NOMO-1 (cell line): ENCODE measurements around the gene GNL3L.
"Not testable (repeated sequence)": the region's sequence is repeated elsewhere in the genome, so short reads cannot be mapped to it uniquely, and the experiment has no call there.

Source experiments
- DNase-seq, 2 experiments: peaks; one replicate each; lab custom pipeline; 2025; ENCODE audit not compliant: unreplicated experiment in 2 of 2; lab: John Stamatoyannopoulos, UW

The GNL3L gene

DNA sequence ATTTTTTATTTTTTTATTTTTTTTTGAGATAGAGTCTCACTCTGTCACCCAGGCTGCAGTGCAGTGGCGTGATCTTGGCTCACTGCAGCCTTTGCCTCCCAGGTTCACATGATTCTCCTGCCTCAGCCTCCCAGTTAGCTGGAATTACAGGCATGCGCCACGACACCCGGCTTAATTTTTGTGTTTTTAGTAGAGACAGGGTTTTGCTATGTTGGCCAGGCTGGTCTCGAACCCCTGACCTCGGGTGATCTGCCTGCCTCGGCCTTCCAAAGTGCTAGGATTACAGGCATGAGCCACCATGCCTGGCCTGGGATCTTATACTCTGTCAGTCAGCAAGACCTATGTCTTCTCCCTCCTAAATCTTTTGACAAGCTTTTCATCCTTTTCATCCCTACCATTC lies 25.0 kb downstream of the GNL3L start:
- DNase-seq, result not testable (repeated sequence)

DNA sequence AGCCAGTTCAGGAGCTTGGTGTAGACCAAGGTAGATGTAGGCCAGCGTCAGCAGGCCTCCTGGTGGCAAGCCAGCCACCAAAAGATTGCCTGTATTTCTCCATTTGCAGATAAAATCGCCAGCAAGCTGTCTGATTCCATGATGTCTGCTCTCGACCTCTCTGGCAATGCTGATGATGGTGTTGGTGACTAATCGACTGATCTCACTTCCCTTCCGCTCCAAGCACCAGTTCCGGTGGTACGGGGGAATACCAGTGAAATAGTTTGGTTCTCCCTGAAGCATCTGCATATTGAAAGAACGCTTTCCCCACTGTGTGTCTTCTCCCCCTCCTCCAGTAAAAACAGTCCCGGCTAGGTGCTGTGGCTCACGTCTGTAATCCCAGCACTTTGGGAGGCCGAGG lies 30.4 kb downstream of the GNL3L start:
- DNase-seq, result no peak

DNA sequence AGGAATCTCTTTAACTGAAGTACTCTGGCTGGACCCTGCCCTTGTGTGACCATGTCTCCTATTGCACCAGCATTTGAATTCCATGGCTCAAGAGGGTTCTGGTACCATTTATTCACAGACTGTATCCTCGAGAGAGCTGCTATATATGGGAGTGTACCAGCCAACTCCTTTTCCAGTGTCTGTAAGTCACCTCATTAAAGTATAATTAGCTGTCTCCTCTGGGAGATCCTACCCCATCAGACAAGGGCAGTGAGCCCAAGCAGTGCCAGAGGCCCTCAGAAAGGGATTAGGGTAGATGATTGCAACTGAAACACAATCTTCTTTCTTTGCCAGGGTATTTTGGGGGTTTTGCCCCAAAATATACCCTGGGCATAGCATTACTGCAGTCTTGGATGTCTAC lies 31.6 kb downstream of the GNL3L start:
- no peak for DNase-seq

DNA sequence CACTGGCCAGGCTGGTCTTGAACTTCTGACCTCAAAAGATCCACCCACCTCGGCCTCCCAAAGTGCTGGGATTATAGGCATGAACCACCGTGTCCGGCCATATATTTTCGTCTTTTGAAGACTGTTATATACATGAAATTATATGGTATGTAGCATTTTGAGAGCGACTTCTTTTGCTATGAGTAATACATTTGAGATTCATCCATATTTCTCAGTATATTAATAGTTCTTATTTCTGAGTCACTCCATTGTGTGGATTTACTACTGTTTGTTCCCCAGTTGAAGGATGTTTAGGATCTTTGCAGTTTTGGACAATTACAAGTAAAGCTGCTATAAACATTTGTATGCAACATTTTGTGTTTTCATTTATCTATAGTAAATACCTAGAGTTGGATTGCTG lies 34.9 kb downstream of the GNL3L start:
- DNase-seq, result no peak

DNA sequence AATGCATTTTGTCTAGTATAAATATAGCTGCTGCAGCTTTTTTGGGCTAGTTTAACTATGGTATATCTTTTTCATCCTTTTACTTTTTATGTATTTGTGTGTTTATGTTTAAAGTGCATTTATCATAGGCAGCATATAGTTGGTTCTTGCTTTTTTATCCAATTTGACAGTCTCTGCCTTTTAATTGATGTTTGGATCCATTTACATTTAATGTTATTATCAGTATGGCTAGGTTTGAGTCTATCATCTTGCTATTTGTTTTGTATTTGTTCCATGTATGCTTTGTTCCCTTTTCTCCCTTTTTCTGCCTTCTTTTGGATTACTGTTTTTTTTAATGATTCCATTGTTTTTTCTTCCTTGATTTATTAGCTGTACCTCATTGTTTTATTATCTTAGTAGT lies 40.3 kb downstream of the GNL3L start:
- no peak for DNase-seq

DNA sequence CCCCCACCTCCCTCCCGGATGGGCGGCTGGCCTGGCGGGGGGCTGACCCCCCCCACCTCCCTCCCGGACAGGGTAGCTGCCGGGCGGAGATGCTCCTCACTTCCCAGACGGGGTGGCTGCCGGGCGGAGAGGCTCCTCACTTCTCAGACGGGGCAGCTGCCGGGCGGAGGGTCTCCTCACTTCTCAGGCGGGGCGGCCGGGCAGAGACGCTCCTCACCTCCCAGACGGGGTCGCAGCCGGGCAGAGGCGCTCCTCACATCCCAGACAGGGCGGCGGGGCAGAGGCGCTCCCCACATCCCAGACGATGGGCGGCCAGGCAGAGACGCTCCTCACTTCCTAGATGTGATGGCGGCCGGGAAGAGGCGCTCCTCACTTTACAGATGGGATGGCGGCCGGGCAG lies 42.6 kb downstream of the GNL3L start:
- not testable (repeated sequence) for DNase-seq

DNA sequence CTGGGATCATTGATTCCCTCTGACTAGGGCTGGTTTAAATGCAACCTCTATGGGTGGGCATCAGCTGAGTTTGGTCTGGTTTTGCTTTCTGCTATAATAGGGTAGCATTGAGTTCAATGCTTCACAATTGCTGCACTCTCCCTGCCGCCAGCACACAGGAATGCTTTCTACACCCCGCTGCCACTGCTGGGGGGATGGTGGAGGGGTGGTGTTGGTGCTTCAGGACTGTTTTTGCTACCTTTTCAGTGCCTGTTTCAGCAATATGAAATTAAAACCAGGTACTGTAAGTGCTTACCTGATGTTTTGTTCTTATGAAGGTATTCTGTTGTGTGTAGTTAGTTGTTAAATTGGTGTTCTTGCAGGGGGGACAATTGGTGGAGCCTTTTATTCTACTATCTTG lies 67.7 kb downstream of the GNL3L start:
- DNase-seq, result no peak

DNA sequence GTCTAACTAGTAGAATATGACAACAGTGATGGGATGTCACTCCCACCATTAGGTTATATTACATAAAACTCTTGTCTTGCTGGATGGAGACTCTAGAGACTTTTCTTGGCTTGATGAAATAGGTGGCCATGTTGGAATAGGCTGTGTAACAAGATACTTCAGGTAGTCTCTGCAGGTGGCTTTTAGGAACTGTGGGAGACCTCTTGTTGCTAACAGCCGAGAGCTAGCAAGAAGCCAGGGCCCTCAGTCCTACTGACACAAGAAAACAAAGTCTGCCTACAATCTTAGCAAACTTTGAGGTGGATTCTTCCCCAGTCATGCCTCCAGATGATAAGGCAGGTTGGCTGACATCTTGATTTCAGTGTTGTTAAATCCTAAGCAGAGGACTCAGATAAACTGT lies 72.5 kb downstream of the GNL3L start:
- DNase-seq, result no peak
